ENCODE data around the gene EDEM3.

DNA sequence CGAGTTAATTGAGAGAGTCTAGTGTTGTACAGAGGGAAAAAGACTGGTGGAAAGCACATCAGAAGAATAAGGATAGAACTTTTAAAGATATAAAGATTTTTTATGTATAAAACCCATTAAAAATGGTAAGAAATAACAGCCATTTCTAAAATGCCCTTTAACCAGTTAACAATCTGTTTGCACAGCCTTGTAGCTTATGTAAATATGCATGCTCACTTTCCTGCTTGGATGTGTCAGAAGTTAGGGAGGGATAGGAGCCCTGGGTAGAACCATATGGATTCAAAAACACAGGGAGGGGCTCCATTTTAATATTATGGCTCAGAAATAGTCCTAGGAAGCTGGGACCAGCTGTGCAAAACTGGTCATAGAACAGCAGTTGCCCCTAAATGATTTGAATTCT lies 4.5 kb upstream of the EDEM3 start:
- TF ChIP-seq POLR2A (IDR thresholded peaks at IDR 0.05; ENCODE audit: low read length), result no peak
- TF ChIP-seq GATA1 (IDR thresholded peaks at IDR 0.05; ENCODE audit: low read depth, low read length), result no peak

Data from erythroblast (primary cell).